ENCODE results near the gene HBM. TPM values are rescaled to one million over a fixed set of nuclear protein-coding genes. Genes with fewer than 3 reads are reported as not detected.
"Not testable (repeated sequence)": the region's sequence is repeated elsewhere in the genome, so short reads cannot be mapped to it uniquely, and the experiment has no call there.

HBM gene
- total and polyA plus RNA-seq, 10 of the 15 experiments (the other 5 are each of a cell fraction or from before 2014, with no cell fraction given): 0.23 TPM; not detected in 9

- DNase-seq (ENCODE audit: low read depth, low spot score); POLR2A ChIA-PET; H3K79me2 ChIP-seq (ENCODE audit: control insufficient read depth, insufficient read depth, low read length); H3K9me3 ChIP-seq (replicated peaks; ENCODE audit: control insufficient read depth, insufficient read depth, low read length); SMC1A ChIA-PET (ENCODE audit: uncharacterized antibody, unreplicated experiment); intact Hi-C loops (cut with micrococcal nuclease; ENCODE audit: unreplicated experiment); H3K4me1 ChIP-seq (ENCODE audit: control insufficient read depth, insufficient read depth, low read length); H2AFZ ChIP-seq (ENCODE audit: control insufficient read depth, low read depth, low read length); H3K36me3 ChIP-seq (ENCODE audit: control insufficient read depth in 2 of 2, insufficient read depth in 2 of 2, low read length in 1 of 2); RAD21 ChIA-PET (ENCODE audit: unreplicated experiment); H3K27ac ChIP-seq (ENCODE audit: control insufficient read depth, insufficient read depth); H3K4me3 ChIP-seq; H3K4me2 ChIP-seq (ENCODE audit: control insufficient read depth, insufficient read depth); H4K20me1 ChIP-seq (ENCODE audit: control insufficient read depth, insufficient read depth); in situ Hi-C loops (cut with MboI); CTCF ChIA-PET; H3K9ac ChIP-seq (ENCODE audit: control insufficient read depth, insufficient read depth, low read length); FAIRE-seq; BruUV-seq (replicated peaks); ATAC-seq: not testable (repeated sequence)
- H3K27me3 ChIP-seq (replicated peaks in 1 of 2; ENCODE audit: control insufficient read depth in 2 of 2, insufficient read depth in 2 of 2, low read length in 1 of 2): peaks cover 9 to 19% of the 10 kb centered on the region in 2 experiments
- 62% methylated on average over 4 of the region's 10 CpGs for WGBS (ENCODE audit: insufficient coverage, insufficient replicate concordance, low lambda C conversion rate, missing lambda C conversion rate)
Measured at GRCh38 chr16:163139-163538, 2.6 kb upstream of the HBM start.

- BruUV-seq (replicated peaks); H3K27ac ChIP-seq (ENCODE audit: control insufficient read depth, insufficient read depth); H3K4me2 ChIP-seq (ENCODE audit: control insufficient read depth, insufficient read depth); H3K36me3 ChIP-seq (ENCODE audit: control insufficient read depth in 2 of 2, insufficient read depth in 2 of 2, low read length in 1 of 2); H2AFZ ChIP-seq (ENCODE audit: control insufficient read depth, low read depth, low read length); DNase-seq (ENCODE audit: low read depth, low spot score); H3K9ac ChIP-seq (ENCODE audit: control insufficient read depth, insufficient read depth, low read length); H3K4me1 ChIP-seq (ENCODE audit: control insufficient read depth, insufficient read depth, low read length); SMC1A ChIA-PET (ENCODE audit: uncharacterized antibody, unreplicated experiment); H3K9me3 ChIP-seq (replicated peaks; ENCODE audit: control insufficient read depth, insufficient read depth, low read length); FAIRE-seq; H4K20me1 ChIP-seq (ENCODE audit: control insufficient read depth, insufficient read depth); H3K4me3 ChIP-seq; in situ Hi-C loops (cut with MboI); RAD21 ChIA-PET (ENCODE audit: unreplicated experiment); H3K79me2 ChIP-seq (ENCODE audit: control insufficient read depth, insufficient read depth, low read length); intact Hi-C loops (cut with micrococcal nuclease; ENCODE audit: unreplicated experiment); POLR2A ChIA-PET; CTCF ChIA-PET: not testable (repeated sequence)
- 65% methylated on average over 3 of the region's 3 CpGs for WGBS (ENCODE audit: insufficient coverage, insufficient replicate concordance, low lambda C conversion rate, missing lambda C conversion rate)
- ATAC-seq: peak; percentile 50
- peaks cover 9 to 24% of the 10 kb centered on the region in 2 experiments for H3K27me3 ChIP-seq (replicated peaks in 1 of 2; ENCODE audit: control insufficient read depth in 2 of 2, insufficient read depth in 2 of 2, low read length in 1 of 2)
Measured at GRCh38 chr16:163696-164095, 2.1 kb upstream of the HBM start.

- no CpG with 5 or more reads among the region's 80 CpGs for WGBS (ENCODE audit: insufficient coverage, insufficient replicate concordance, low lambda C conversion rate, missing lambda C conversion rate)
- RAD21 ChIA-PET (ENCODE audit: unreplicated experiment); SMC1A ChIA-PET (ENCODE audit: uncharacterized antibody, unreplicated experiment); H4K20me1 ChIP-seq (ENCODE audit: control insufficient read depth, insufficient read depth); H3K4me1 ChIP-seq (ENCODE audit: control insufficient read depth, insufficient read depth, low read length); H3K4me3 ChIP-seq; H3K9me3 ChIP-seq (replicated peaks; ENCODE audit: control insufficient read depth, insufficient read depth, low read length); in situ Hi-C loops (cut with MboI); H3K4me2 ChIP-seq (ENCODE audit: control insufficient read depth, insufficient read depth); CTCF ChIA-PET; DNase-seq (ENCODE audit: low read depth, low spot score); H3K27ac ChIP-seq (ENCODE audit: control insufficient read depth, insufficient read depth); POLR2A ChIA-PET; intact Hi-C loops (cut with micrococcal nuclease; ENCODE audit: unreplicated experiment); BruUV-seq (replicated peaks); H3K36me3 ChIP-seq (ENCODE audit: control insufficient read depth in 2 of 2, insufficient read depth in 2 of 2, low read length in 1 of 2); H3K9ac ChIP-seq (ENCODE audit: control insufficient read depth, insufficient read depth, low read length); H2AFZ ChIP-seq (ENCODE audit: control insufficient read depth, low read depth, low read length); H3K79me2 ChIP-seq (ENCODE audit: control insufficient read depth, insufficient read depth, low read length): not testable (repeated sequence)
- FAIRE-seq (peak; percentile 52), ATAC-seq (peak; percentile 26)
- H3K27me3 ChIP-seq (replicated peaks in 1 of 2; ENCODE audit: control insufficient read depth in 2 of 2, insufficient read depth in 2 of 2, low read length in 1 of 2): peaks cover 9 to 24% of the 10 kb centered on the region in 2 experiments
Measured at GRCh38 chr16:164134-164823, 1.5 kb upstream of the HBM start.

All from GM12878 (cell line).